ENCODE results near the gene SERPINA5.
A peak's percentile ranks its signal among the peaks of the same experiment; 100 is the strongest.

The SERPINA5 gene

DNA sequence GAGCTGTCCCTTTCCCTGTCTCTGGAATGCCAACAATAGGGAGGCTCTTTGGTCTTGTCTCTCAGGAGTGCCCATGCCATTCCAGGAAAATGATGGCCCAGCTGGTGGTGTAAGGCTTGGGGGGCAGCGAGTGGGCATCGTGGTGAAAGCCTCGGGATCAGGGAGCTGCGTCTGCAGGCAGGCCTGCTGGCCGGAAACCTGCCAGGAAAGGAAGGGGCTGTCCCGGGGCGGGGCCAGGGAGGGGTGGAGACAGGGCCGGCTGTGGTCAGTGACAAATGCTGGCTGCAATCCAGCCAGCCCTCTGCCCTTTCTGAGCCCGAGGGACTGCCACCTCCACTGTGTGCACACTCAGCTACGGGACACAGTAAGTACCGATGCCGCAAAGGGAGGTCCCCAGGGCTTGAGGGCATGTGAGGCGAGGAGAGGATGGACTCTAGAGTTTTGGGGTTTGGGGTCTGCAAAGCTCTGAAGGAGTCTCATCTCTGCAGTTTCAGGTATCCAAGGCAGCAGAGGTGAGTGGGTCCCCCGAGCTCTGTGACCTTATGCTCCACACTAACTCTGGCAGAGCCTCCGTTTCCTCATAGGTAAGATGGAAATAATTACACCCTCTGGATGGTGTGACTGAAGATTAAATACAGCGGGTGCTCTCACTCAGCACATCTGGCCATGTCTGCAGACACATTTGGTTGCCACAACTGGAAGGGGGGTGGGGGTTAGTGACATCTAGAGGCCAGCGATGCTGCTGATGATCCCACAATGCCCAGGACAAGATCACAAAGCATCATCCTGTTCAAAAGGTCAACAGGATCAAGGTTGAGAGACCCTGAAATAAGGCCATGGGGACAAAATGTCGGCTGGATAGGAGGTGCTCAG is at the start of gene SERPINA5:
Gene SERPINA5, plus strand, starts transcription at position 300 of the 873 bp plus-strand sequence. CDS start 5,937 bp downstream, outside the sequence.
- no peak for DNase-seq

GRCh38 chr14:94532447-94532846 is 48.8 kb upstream of the SERPINA5 start:
- DNase-seq: no peak

DNA sequence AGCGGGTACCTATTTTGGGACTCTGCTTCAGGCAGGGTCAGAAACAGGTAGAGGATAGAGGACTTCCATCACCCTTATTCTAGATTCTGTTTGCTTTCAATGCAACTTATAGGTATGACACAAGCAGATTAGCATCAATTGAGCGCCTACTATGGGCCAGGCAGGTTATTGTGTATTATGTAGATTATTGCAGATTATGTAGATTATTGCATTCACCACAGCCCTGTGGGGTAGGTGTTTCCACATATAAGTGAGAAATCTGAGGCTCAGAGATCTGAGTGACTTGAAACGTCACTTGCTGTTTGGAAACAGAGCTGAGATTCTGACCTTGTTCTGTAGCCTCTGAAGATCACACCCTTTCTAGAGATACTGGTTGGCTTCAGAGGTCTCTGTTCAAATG is 45.7 kb upstream of the SERPINA5 start:
- no peak for DNase-seq

DNA sequence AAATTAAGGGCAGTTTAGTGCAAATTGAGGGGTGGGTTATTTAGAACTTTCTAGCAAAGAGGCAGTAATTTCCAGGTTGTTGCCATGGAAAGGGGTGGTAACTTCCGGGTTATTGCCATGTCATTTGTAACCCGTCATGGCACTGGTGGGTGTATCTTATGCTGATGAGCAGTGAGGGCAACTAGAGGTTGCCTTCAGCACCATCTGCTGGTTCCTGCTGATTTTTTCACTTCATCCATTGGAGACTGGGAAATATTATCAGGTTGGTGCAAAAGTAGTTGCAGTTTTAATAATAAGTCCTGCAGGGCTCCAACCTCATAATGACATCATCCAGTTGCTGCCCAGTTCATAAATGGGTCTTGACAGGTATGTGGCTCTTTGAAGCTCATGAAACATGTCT is 44.4 kb upstream of the SERPINA5 start:
- DNase-seq: no peak

GRCh38 chr14:94538070-94538740 is 43.0 kb upstream of the SERPINA5 start:
- no peak for DNase-seq

DNA sequence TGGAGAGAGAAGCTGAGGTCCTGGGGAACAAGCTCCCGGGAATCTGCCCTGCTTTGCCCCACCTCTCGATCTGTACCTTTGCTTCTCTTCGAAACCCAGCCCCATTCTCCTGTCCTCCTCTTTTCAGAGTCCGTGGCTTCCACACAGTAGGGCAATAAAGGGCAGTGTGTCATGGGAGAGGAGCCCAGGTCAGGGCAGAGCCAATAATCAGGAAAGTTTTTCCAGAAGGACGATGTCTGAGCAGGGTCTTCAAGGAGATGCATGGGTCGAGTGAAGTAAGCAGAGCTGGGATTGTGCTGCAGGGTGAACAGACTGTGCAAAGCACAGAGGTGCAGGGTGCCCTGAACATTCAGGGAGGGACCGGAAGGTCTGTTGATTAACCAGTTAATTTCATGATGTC is 42.0 kb upstream of the SERPINA5 start:
- DNase-seq: no peak

DNA sequence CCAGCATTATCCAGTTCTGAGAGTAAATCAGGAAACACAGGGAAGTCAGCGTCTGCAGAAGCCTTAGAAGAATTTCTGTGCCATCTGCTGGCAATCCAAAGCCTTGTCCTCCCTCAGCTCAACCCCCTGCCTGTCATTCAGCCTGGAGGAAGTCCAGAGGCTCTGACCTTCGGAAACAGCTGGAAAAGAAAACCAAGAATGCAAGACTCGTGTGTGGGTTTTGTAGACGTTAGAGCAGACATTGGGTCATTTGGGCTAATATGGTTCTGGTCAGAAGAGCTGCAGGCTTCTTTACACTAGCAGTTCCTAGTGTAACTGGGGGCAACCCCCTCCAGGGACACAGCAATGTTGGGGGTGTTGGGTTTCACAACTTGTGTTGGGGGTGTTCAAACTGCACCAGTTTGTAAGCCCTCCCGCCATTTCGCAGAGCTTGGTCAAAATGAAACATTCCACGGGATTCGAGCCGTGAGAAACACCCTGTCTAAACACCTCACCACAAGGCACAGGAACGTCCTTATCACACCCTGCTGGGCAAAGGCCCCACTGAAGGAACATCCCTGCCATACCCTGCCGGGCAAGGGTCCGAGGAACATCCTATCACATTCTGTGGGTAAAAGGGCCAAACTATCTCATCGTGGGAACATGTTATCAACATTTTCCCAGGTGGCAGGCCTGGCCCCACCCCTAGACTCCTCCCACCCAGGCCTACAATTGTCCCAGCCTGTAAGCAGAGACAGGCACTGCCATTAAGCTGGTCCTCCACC is 41.0 kb upstream of the SERPINA5 start:
- DNase-seq: no peak

GRCh38 chr14:94541234-94541975 is 39.8 kb upstream of the SERPINA5 start:
- DNase-seq: no peak

GRCh38 chr14:94542111-94542810 is 39.0 kb upstream of the SERPINA5 start:
- no peak for DNase-seq

- DNase-seq: no peak
These were observed 38.3 kb upstream of the SERPINA5 start for GRCh38 chr14:94542811-94543440.

DNA sequence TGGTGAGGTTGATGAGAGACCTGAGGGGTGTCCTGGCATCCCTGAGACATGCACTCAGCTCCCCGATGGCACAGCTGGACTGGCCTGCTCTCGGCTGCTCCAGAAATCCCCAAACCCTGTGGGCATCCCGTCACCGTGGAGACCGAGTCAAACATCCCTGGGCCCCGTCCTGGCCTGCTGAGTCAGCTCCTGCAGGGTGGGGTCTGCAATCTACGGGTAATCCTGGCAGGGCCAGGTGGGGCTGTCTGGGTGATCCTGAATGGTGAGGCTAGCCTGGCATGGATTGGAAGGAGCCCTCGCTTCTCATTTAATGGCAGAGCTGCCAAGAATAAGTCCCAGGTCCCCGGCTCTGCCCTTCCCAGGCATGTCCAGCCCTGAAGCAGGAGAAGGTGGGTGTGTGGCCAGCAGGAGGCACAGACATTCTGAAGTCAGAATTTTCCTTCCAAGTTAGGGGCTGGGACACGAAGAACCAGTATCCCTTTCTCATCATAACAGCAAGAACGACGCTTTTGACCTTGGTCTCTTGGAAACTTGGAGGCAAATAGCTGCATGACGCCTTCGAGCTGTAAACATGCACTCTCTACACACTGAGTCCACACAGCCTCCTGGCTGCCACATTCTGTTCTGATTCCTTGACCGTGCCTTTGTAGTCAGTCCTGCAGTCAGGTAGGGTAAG is 37.6 kb upstream of the SERPINA5 start:
- no peak for DNase-seq

GRCh38 chr14:94544726-94545125 is 36.5 kb upstream of the SERPINA5 start:
- DNase-seq: no peak

GRCh38 chr14:94545131-94545841 is 35.9 kb upstream of the SERPINA5 start:
- no peak for DNase-seq

DNA sequence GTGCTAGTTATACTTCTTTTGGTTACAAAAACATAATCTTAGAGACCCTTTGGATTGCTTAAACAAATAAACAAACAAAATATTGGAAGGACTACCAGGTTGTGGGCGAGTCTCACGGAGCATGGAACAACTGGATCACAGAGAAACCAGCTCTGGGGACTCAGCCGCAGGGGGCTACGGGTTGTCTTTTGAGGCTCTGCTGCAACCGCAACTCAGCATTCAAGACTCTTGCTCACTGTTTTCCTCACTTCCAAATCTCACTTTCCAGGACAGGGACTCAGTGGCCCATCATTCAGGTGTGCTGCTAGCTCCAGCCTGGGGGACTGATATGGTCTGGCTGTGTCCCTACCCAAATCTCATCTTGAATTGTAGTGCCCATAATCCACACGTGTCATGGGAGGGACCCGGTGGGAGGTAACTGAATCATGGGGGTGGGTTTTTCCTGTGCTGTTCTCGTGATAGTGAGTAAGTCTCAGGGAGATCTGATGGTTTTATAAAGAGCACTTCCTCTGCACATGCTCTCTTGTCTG is 34.0 kb upstream of the SERPINA5 start:
- DNase-seq: no peak

DNA sequence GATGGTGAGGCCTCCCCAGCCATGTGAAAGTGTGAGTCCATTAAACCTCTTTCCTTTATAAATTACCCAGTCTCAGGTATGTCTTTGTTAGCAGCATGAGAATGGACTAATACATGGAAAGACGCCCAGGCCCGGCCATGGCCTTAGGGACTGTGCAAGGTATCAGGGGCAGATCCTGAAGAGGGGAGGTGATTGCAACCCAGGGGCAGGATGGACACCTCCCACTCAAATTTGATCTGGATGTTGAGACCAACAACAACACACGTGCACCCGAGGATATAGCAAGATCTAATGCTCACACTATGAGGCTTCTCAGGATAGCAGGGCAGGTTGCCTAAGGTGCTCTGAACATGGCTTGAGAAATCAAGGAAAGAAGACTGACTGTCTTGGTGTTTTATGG is 33.5 kb upstream of the SERPINA5 start:
- no peak for DNase-seq

DNA sequence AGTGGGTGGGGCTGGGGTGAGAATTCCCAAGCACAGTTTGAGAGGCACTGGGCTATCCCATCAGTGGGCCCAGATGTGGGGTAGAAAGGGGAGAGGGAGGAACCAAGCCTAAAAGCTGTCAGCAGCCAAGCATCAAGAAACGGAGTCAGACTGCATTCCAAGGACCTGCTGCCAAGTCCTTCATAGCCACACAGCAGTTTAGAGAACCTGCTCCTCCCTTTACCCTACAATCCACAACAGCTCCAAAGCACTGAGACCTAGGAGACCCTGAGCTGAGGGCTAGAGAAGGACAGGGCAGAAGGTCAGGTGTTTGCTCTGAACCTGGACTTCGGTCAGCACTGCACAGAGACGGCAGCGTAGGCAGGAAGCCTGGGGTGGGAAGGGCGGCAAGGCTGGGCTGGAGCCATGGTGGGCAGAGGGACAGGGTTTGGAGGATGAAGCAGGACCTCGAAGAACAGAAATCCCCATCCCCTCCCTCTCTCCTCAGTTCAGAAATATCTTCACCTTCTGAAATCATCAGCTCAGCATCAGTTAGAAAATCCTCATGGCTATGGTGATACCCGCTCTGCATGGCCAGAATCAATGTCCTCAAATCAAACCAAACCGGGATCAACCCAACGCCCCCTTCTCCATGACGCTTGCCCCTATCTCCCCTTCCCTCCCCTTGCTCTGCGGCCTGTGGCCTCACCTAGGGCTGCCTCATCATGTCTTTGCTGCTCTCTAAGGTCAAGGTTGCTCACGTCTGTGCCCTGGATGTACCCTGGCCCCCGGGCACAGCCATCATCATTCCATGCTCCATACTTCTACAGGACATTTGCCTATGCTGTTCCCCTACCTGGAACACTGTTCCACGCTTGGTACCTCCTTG is 32.9 kb upstream of the SERPINA5 start:
- DNase-seq: no peak

GRCh38 chr14:94548999-94549985 is 31.9 kb upstream of the SERPINA5 start:
- DNase-seq: peak; percentile 56

GRCh38 chr14:94550041-94550440 is 31.2 kb upstream of the SERPINA5 start:
- DNase-seq: no peak

Data from stimulated activated CD4-positive, alpha-beta T cell treated with anti-CD3 and anti-CD28 coated beads, Interleukin-4, amount 100 ng/mL, for 24 hours (primary cell).